HepG2 (cell line): ENCODE data around the gene LUC7L2. TPM values are rescaled to one million over a fixed set of nuclear protein-coding genes. Genes with fewer than 3 reads are reported as not detected.
A peak's percentile ranks its signal among the peaks of the same experiment; 100 is the strongest.

Experiments
- CHD4 ChIP-seq: fragments of 200-600 bp; sonication (generic); IDR thresholded peaks from 2 replicates; pipeline ENCODE4 v1.7.0; 2017; ENCODE audit warnings: mild to moderate bottlenecking, low read length, borderline replicate concordance
- NCOA5 ChIP-seq: sonication (generic); formaldehyde crosslinking; IDR thresholded peaks from 2 replicates; pipeline ENCODE4 v1.4.0; 2020; ENCODE audit warnings: missing genetic modification reagents
- PATZ1 ChIP-seq: sonication (generic); formaldehyde crosslinking; IDR thresholded peaks from 2 replicates; pipeline ENCODE4 v1.4.0; 2020; ENCODE audit warnings: missing genetic modification reagents
- STAG1 ChIP-seq: sonication (generic); formaldehyde crosslinking; IDR thresholded peaks from 2 replicates; pipeline ENCODE4 v1.4.0; 2020; ENCODE audit warnings: missing genetic modification reagents
- THYN1 ChIP-seq: sonication (generic); formaldehyde crosslinking; IDR thresholded peaks from 2 replicates; pipeline ENCODE4 v1.8.1; 2023; ENCODE audit warnings: low read depth, mild to moderate bottlenecking, moderate library complexity, missing genetic modification reagents, borderline replicate concordance
- ZFP62 ChIP-seq: sonication (generic); formaldehyde crosslinking; IDR thresholded peaks from 2 replicates; pipeline ENCODE4 v1.4.0; 2020; ENCODE audit warnings: missing genetic modification reagents
- ZNF24 ChIP-seq: fragments of 450-650 bp; IDR thresholded peaks from 2 replicates; pipeline ENCODE4 v1.6.1; 2017; ENCODE audit warnings: antibody characterized with exemption, mild to moderate bottlenecking
- ZNF33A ChIP-seq: sonication (generic); formaldehyde crosslinking; IDR thresholded peaks from 2 replicates; pipeline ENCODE4 v1.5.1; 2020; ENCODE audit warnings: missing genetic modification reagents, mild to moderate bottlenecking, moderate library complexity, borderline replicate concordance
- ZNF34 ChIP-seq: sonication (generic); formaldehyde crosslinking; IDR thresholded peaks from 2 replicates; pipeline ENCODE4 v1.4.0; 2020; ENCODE audit warnings: mild to moderate bottlenecking, missing genetic modification reagents, borderline replicate concordance
- ZNF383 ChIP-seq: sonication (generic); formaldehyde crosslinking; IDR thresholded peaks from 2 replicates; pipeline ENCODE4 v1.4.0; 2020; ENCODE audit warnings: missing genetic modification reagents, mild to moderate bottlenecking, borderline replicate concordance
- ZNF563 ChIP-seq: sonication (generic); formaldehyde crosslinking; IDR thresholded peaks from 2 replicates; pipeline ENCODE4 v1.8.0; 2022; ENCODE audit warnings: mild to moderate bottlenecking, moderate library complexity, missing genetic modification reagents
- ZNF777 ChIP-seq: sonication (generic); formaldehyde crosslinking; IDR thresholded peaks from 2 replicates; pipeline ENCODE4 v1.4.0; 2020; ENCODE audit warnings: missing genetic modification reagents
- ZNF83 ChIP-seq: sonication (generic); formaldehyde crosslinking; IDR thresholded peaks from 2 replicates; pipeline ENCODE4 v1.4.0; 2020; ENCODE audit warnings: missing genetic modification reagents, mild to moderate bottlenecking, borderline replicate concordance
- polyA plus RNA-seq, 8 experiments: library from polyadenylated mRNA; depleted of rRNA in 3 of 8; stranded (reverse) in 7 of 8; unstranded in 1 of 8; fragments of >200 nt; fragmentation: Illumina TruSeq in 4 of 8; extraction: Trizol in 4 of 8; gene quantifications; 2 replicates each; pipeline versions ENCODE4 v1.2.1 to v1.2.3, GENCODE V29; 2011 to 2016; ENCODE audit warnings: low read depth in 4 of 8, missing spikeins in 1 of 8, mixed read lengths in 1 of 8; ENCODE audit not compliant: insufficient read depth in 1 of 8
- total RNA-seq, 5 experiments: library from RNA; depleted of rRNA; stranded (reverse); fragments of >200 nt; fragmentation: Illumina TruSeq; extraction: Trizol; gene quantifications; 2 replicates each; pipeline ENCODE4 v1.2.3, GENCODE V29; 2016; ENCODE audit warnings: low read depth in 1 of 5
- TF ChIP-seq, protein P1 (sequence below): sonication (generic); formaldehyde crosslinking; IDR thresholded peaks from 2 replicates; pipeline ENCODE4 v1.8.0; 2022; ENCODE audit warnings: mild to moderate bottlenecking, missing genetic modification reagents, moderate library complexity
- TF ChIP-seq, protein P2 (sequence below): sonication (generic); formaldehyde crosslinking; IDR thresholded peaks from 2 replicates; pipeline ENCODE4 v1.4.0; 2020; ENCODE audit warnings: missing genetic modification reagents
- TF ChIP-seq, protein P3 (sequence below): conservative IDR thresholded peaks from 2 replicates; pipeline ENCODE4 v1.6.1; 2018; ENCODE audit warnings: missing genetic modification reagents
- TF ChIP-seq, protein P4 (sequence below): IDR thresholded peaks from 2 replicates; pipeline ENCODE4 v1.4.0; 2020; ENCODE audit warnings: mild to moderate bottlenecking, missing genetic modification reagents

LUC7L2 gene
- total and polyA plus RNA-seq, 2 of the 13 experiments (the other 11 are each of a cell fraction or from before 2014, with no cell fraction given) = 17.9 to 50.7 TPM

- TF ChIP-seq, protein P1, sequence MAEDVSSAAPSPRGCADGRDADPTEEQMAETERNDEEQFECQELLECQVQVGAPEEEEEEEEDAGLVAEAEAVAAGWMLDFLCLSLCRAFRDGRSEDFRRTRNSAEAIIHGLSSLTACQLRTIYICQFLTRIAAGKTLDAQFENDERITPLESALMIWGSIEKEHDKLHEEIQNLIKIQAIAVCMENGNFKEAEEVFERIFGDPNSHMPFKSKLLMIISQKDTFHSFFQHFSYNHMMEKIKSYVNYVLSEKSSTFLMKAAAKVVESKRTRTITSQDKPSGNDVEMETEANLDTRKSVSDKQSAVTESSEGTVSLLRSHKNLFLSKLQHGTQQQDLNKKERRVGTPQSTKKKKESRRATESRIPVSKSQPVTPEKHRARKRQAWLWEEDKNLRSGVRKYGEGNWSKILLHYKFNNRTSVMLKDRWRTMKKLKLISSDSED (CRISPR knock-in tag) = no peak
- TF ChIP-seq ZNF383 (CRISPR knock-in tag) (peak; percentile 64; the same call in 1 of the 2 replicates), ZNF83 (CRISPR knock-in tag) (0 out of 2 replicates have a peak, but pooled peaks have one; percentile 44), CHD4 (peak; percentile 86; the same call in 1 of the 2 replicates), PATZ1 (CRISPR knock-in tag) (peak; percentile 25; the same call in 1 of the 2 replicates), NCOA5 (CRISPR knock-in tag) (no peak), ZNF24 (peak; percentile 98), ZNF777 (peak; percentile 55; the same call in 1 of the 2 replicates), ZNF33A (CRISPR knock-in tag) (peak; percentile 17; the same call in 1 of the 2 replicates), ZNF34 (CRISPR knock-in tag) (peak; percentile 88; the same call in 1 of the 2 replicates), STAG1 (CRISPR knock-in tag) (peak; percentile 48; the same call in 1 of the 2 replicates), ZNF563 (CRISPR knock-in tag) (no peak; the same call in none of the 2 replicates), THYN1 (no peak), ZFP62 (no peak)
- TF ChIP-seq, protein P2, sequence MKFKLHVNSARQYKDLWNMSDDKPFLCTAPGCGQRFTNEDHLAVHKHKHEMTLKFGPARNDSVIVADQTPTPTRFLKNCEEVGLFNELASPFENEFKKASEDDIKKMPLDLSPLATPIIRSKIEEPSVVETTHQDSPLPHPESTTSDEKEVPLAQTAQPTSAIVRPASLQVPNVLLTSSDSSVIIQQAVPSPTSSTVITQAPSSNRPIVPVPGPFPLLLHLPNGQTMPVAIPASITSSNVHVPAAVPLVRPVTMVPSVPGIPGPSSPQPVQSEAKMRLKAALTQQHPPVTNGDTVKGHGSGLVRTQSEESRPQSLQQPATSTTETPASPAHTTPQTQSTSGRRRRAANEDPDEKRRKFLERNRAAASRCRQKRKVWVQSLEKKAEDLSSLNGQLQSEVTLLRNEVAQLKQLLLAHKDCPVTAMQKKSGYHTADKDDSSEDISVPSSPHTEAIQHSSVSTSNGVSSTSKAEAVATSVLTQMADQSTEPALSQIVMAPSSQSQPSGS (CRISPR knock-in tag) = peak; percentile 94
- TF ChIP-seq, protein P3, sequence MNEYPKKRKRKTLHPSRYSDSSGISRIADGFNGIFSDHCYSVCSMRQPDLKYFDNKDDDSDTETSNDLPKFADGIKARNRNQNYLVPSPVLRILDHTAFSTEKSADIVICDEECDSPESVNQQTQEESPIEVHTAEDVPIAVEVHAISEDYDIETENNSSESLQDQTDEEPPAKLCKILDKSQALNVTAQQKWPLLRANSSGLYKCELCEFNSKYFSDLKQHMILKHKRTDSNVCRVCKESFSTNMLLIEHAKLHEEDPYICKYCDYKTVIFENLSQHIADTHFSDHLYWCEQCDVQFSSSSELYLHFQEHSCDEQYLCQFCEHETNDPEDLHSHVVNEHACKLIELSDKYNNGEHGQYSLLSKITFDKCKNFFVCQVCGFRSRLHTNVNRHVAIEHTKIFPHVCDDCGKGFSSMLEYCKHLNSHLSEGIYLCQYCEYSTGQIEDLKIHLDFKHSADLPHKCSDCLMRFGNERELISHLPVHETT (CRISPR knock-in tag) = peak; percentile 96
- TF ChIP-seq, protein P4, sequence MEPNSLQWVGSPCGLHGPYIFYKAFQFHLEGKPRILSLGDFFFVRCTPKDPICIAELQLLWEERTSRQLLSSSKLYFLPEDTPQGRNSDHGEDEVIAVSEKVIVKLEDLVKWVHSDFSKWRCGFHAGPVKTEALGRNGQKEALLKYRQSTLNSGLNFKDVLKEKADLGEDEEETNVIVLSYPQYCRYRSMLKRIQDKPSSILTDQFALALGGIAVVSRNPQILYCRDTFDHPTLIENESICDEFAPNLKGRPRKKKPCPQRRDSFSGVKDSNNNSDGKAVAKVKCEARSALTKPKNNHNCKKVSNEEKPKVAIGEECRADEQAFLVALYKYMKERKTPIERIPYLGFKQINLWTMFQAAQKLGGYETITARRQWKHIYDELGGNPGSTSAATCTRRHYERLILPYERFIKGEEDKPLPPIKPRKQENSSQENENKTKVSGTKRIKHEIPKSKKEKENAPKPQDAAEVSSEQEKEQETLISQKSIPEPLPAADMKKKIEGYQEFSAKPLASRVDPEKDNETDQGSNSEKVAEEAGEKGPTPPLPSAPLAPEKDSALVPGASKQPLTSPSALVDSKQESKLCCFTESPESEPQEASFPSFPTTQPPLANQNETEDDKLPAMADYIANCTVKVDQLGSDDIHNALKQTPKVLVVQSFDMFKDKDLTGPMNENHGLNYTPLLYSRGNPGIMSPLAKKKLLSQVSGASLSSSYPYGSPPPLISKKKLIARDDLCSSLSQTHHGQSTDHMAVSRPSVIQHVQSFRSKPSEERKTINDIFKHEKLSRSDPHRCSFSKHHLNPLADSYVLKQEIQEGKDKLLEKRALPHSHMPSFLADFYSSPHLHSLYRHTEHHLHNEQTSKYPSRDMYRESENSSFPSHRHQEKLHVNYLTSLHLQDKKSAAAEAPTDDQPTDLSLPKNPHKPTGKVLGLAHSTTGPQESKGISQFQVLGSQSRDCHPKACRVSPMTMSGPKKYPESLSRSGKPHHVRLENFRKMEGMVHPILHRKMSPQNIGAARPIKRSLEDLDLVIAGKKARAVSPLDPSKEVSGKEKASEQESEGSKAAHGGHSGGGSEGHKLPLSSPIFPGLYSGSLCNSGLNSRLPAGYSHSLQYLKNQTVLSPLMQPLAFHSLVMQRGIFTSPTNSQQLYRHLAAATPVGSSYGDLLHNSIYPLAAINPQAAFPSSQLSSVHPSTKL (CRISPR knock-in tag) = no peak; the same call in 1 of the 2 replicates
Observed at GRCh38 chr7:139340037-139340807, 19.5 kb upstream of the LUC7L2 start (continued).
